HEK293 (cell line): Measurements from ENCODE around the gene PTPN4.

Experiments
- CTCF ChIA-PET: fragments of 350-600 bp; formaldehyde crosslinking; extraction: SDS; loops from one replicate; lab custom pipeline; 2021; ENCODE audit warnings: antibody characterized with exemption; lab: Yijun Ruan, JAX
- POLR2A ChIA-PET: fragments of 300-600 bp; formaldehyde crosslinking; extraction: SDS; loops from one replicate; lab custom pipeline; 2020; ENCODE audit warnings: antibody characterized with exemption, inconsistent platforms; lab: Yijun Ruan, JAX
- H3K27ac ChIP-seq: fragments of 200-500 bp; sonication (Bioruptor generic); 2 replicates; pipeline ENCODE4 v1.5.1; 2014; ENCODE audit warnings: low read depth, low read length, control low read depth, inconsistent platforms; ENCODE audit errors: extremely low read depth
- H3K36me3 ChIP-seq, 2 experiments: fragments of 200-500 bp in 1 of 2; sonication (Bioruptor generic) in 1 of 2; 1 replicate in 1 of 2; 2 replicates in 1 of 2; pipeline ENCODE4 v1.5.1; 2014 to 2017; ENCODE audit warnings: inconsistent platforms in 2 of 2, low read length in 2 of 2; ENCODE audit not compliant: control insufficient read depth in 2 of 2, insufficient read depth in 1 of 2
- H3K4me1 ChIP-seq: fragments of 200-500 bp; sonication (Bioruptor generic); 2 replicates; pipeline ENCODE4 v1.5.1; 2014; ENCODE audit warnings: mild to moderate bottlenecking, low read length, inconsistent platforms; ENCODE audit not compliant: control insufficient read depth, insufficient read depth
- H3K4me3 ChIP-seq: 2 replicates; pipeline ENCODE4 v1.5.1; 2011; ENCODE audit warnings: low read depth, mild to moderate bottlenecking, control low read depth, low read length, moderate library complexity
- H3K9me3 ChIP-seq: fragments of 200-500 bp; sonication (Bioruptor generic); 2 replicates; pipeline ENCODE4 v1.5.1; 2014; ENCODE audit warnings: low read depth, low read length, inconsistent platforms; ENCODE audit not compliant: control insufficient read depth, insufficient read depth
- EGR2 ChIP-seq: fragments of 450-650 bp; formaldehyde crosslinking; IDR thresholded peaks from 2 replicates; pipeline ENCODE4 v1.5.1; 2016; ENCODE audit warnings: low read depth, missing biosample characterization, missing genetic modification characterization
- GLI2 ChIP-seq: fragments of 450-650 bp; formaldehyde crosslinking; IDR thresholded peaks from 2 replicates; pipeline ENCODE4; 2017; ENCODE audit warnings: missing biosample characterization, missing genetic modification characterization, low read depth, borderline replicate concordance
- GLI4 ChIP-seq: fragments of 450-650 bp; formaldehyde crosslinking; IDR thresholded peaks from 2 replicates; pipeline ENCODE4 v1.5.1; 2016; ENCODE audit warnings: missing biosample characterization, missing genetic modification characterization
- KLF1 ChIP-seq: fragments of 450-650 bp; formaldehyde crosslinking; IDR thresholded peaks from 2 replicates; pipeline ENCODE4 v1.5.1; 2016; ENCODE audit warnings: missing biosample characterization, missing genetic modification characterization
- SCRT2 ChIP-seq: fragments of 450-650 bp; formaldehyde crosslinking; IDR thresholded peaks from 2 replicates; pipeline ENCODE4 v1.5.1; 2016; ENCODE audit warnings: missing biosample characterization, missing genetic modification characterization
- ZBTB21 ChIP-seq: fragments of 450-650 bp; formaldehyde crosslinking; IDR thresholded peaks from 2 replicates; pipeline ENCODE4 v1.5.1; 2017; ENCODE audit warnings: missing biosample characterization, missing genetic modification characterization
- ZFHX2 ChIP-seq: fragments of 450-650 bp; formaldehyde crosslinking; conservative IDR thresholded peaks from 2 replicates; pipeline ENCODE4 v1.5.1; 2016; ENCODE audit warnings: missing biosample characterization, missing genetic modification characterization
- ZFP69B ChIP-seq: fragments of 450-650 bp; formaldehyde crosslinking; IDR thresholded peaks from 2 replicates; pipeline ENCODE4 v1.5.1; 2016; ENCODE audit warnings: missing biosample characterization, missing genetic modification characterization
- ZNF112 ChIP-seq: fragments of 450-650 bp; formaldehyde crosslinking; IDR thresholded peaks from 2 replicates; pipeline ENCODE4 v1.5.0; 2017; ENCODE audit warnings: missing biosample characterization, missing genetic modification characterization
- ZNF138 ChIP-seq: fragments of 450-650 bp; formaldehyde crosslinking; IDR thresholded peaks from 2 replicates; pipeline ENCODE4 v1.5.1; 2016; ENCODE audit warnings: missing biosample characterization, missing genetic modification characterization, borderline replicate concordance
- ZNF140 ChIP-seq: fragments of 450-650 bp; formaldehyde crosslinking; IDR thresholded peaks from 2 replicates; pipeline ENCODE4 v1.5.1; 2016; ENCODE audit warnings: missing biosample characterization, missing genetic modification characterization
- ZNF157 ChIP-seq: fragments of 450-650 bp; formaldehyde crosslinking; IDR thresholded peaks from 2 replicates; pipeline ENCODE4 v1.5.1; 2016; ENCODE audit warnings: missing biosample characterization, missing genetic modification characterization
- ZNF221 ChIP-seq: fragments of 450-650 bp; formaldehyde crosslinking; IDR thresholded peaks from 2 replicates; pipeline ENCODE4 v1.5.1; 2017; ENCODE audit warnings: missing biosample characterization, missing genetic modification characterization, borderline replicate concordance
- ZNF239 ChIP-seq: fragments of 450-650 bp; formaldehyde crosslinking; IDR thresholded peaks from 2 replicates; pipeline ENCODE4 v1.5.1; 2016; ENCODE audit warnings: missing biosample characterization, missing genetic modification characterization
- ZNF510 ChIP-seq: fragments of 450-650 bp; formaldehyde crosslinking; IDR thresholded peaks from 2 replicates; pipeline ENCODE4 v1.5.1; 2018; ENCODE audit warnings: mild to moderate bottlenecking, missing genetic modification characterization, missing biosample characterization; ENCODE audit not compliant: insufficient replicate concordance
- ZNF514 ChIP-seq: fragments of 450-650 bp; formaldehyde crosslinking; IDR thresholded peaks from 2 replicates; pipeline ENCODE4 v1.5.1; 2016; ENCODE audit warnings: missing biosample characterization, missing genetic modification characterization
- ZNF561 ChIP-seq: fragments of 450-650 bp; IDR thresholded peaks from 2 replicates; pipeline ENCODE4 v1.5.1; 2018; ENCODE audit warnings: missing biosample characterization, missing genetic modification characterization, borderline replicate concordance
- ZNF571 ChIP-seq: fragments of 450-650 bp; formaldehyde crosslinking; IDR thresholded peaks from 2 replicates; pipeline ENCODE4 v1.5.0; 2017; ENCODE audit warnings: missing biosample characterization, missing genetic modification characterization
- ZNF664 ChIP-seq: fragments of 450-650 bp; formaldehyde crosslinking; IDR thresholded peaks from 2 replicates; pipeline ENCODE4 v1.5.1; 2016; ENCODE audit warnings: missing biosample characterization, missing genetic modification characterization
- ZNF747 ChIP-seq: fragments of 450-650 bp; formaldehyde crosslinking; IDR thresholded peaks from 2 replicates; pipeline ENCODE4 v1.5.1; 2016; ENCODE audit warnings: missing biosample characterization, missing genetic modification characterization
- ZNF76 ChIP-seq: fragments of 450-650 bp; formaldehyde crosslinking; IDR thresholded peaks from 2 replicates; pipeline ENCODE4; 2016; ENCODE audit warnings: low read depth, missing biosample characterization, missing genetic modification characterization, borderline replicate concordance
- ZNF837 ChIP-seq: fragments of 450-650 bp; formaldehyde crosslinking; IDR thresholded peaks from 2 replicates; pipeline ENCODE4 v1.5.1; 2016; ENCODE audit warnings: missing biosample characterization, missing genetic modification characterization
- ZSCAN23 ChIP-seq: fragments of 450-650 bp; formaldehyde crosslinking; IDR thresholded peaks from 2 replicates; pipeline ENCODE4 v1.5.1; 2016; ENCODE audit warnings: missing biosample characterization, missing genetic modification characterization
- TF ChIP-seq, protein P1 (sequence below): fragments of 450-650 bp; formaldehyde crosslinking; IDR thresholded peaks from 2 replicates; pipeline ENCODE4 v1.5.1; 2017; ENCODE audit warnings: missing biosample characterization, missing genetic modification characterization
- TF ChIP-seq, protein P2 (sequence below): fragments of 450-650 bp; formaldehyde crosslinking; IDR thresholded peaks from 2 replicates; pipeline ENCODE4 v1.5.1; 2016; ENCODE audit warnings: missing biosample characterization, missing genetic modification characterization
- TF ChIP-seq, protein P3 (sequence below): fragments of 450-650 bp; formaldehyde crosslinking; IDR thresholded peaks from 2 replicates; pipeline ENCODE4 v1.5.1; 2017; ENCODE audit warnings: missing biosample characterization, missing genetic modification characterization

PTPN4 gene

DNA sequence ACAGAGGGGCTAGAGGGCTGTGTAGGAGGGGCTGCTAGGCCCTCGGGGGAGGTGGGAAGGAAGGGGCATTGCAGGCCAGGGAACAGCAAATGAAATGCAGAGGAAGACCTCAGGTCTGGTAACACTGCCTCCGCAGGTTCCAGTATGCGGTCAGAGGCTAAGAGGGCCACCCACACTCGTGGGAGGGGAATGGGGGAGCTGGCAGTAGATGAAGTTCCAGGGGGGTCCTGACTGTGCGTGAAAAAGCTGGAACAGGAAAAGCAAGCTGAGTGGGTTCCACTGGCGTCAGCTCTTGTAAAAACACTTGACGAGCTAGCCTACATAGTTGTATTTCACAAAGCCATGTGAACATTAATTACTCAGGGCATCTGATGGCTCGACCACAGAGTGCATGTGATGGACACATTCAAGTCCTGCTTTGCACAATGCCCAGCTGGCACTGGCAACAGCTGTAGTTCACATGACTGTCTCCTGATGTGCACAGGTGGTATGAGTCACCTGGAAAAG is 29.0 kb upstream of the PTPN4 start:
- TF ChIP-seq ZNF571 (no peak), ZNF514 (tag by site-specific recombination) (no peak), ZNF112 (no peak), EGR2 (tag by site-specific recombination) (peak; percentile 83), GLI4 (tag by site-specific recombination) (no peak), ZNF76 (no peak), ZFHX2 (peak; percentile 60), ZNF747 (tag by site-specific recombination) (no peak), ZNF239 (tag by site-specific recombination) (no peak), ZBTB21 (tag by site-specific recombination) (no peak), SCRT2 (tag by site-specific recombination) (0 out of 2 replicates have a peak, but pooled peaks have one; percentile 16)
- TF ChIP-seq, protein P1, sequence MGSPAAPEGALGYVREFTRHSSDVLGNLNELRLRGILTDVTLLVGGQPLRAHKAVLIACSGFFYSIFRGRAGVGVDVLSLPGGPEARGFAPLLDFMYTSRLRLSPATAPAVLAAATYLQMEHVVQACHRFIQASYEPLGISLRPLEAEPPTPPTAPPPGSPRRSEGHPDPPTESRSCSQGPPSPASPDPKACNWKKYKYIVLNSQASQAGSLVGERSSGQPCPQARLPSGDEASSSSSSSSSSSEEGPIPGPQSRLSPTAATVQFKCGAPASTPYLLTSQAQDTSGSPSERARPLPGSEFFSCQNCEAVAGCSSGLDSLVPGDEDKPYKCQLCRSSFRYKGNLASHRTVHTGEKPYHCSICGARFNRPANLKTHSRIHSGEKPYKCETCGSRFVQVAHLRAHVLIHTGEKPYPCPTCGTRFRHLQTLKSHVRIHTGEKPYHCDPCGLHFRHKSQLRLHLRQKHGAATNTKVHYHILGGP (tag by site-specific recombination): no peak
- Histone ChIP-seq H3K36me3 (no peaks in the 10 kb centered on the region), H3K4me1 (no peaks in the 10 kb centered on the region), H3K9me3 (no peaks in the 10 kb centered on the region), H3K4me3 (no peak overlapping the region), H3K27ac (no peak overlapping the region)
- ChIA-PET CTCF (no interaction called here), POLR2A (no interaction called here)

DNA sequence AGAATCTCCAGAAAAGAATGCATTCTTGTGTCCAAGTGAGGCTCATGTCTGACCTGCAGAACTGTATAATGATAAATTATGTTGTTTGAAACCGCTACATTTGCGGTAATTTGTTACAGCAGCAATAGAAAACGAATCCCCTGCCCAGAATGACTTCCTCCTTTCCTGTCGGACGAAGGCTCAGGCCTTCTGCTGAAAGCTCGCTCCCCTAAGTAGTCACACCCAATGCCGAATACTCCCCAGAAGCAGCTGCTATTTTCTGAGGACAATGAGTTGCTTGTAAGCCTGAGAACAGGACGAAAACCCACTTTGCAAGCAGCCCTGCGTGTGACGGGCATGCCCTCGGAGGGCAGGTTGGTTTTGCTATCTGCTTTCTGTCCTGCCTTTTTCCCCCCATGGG is 27.7 kb upstream of the PTPN4 start:
- TF ChIP-seq ZNF140 (no peak), ZFHX2 (no peak), ZFP69B (no peak), ZNF221 (tag by site-specific recombination) (no peak), ZSCAN23 (tag by site-specific recombination) (no peak), ZNF510 (tag by site-specific recombination) (no peak), ZNF561 (tag by site-specific recombination) (no peak), ZNF664 (tag by site-specific recombination) (no peak)
- POLR2A ChIA-PET: no interaction called here
- H3K36me3 ChIP-seq: no peaks in the 10 kb centered on the region
- H3K27ac ChIP-seq: no peak overlapping the region
- H3K4me1 ChIP-seq: no peaks in the 10 kb centered on the region
- no peaks in the 10 kb centered on the region for H3K9me3 ChIP-seq
- CTCF ChIA-PET: interaction anchor here (1.3 kb wide), 1 partner anchor 29 kb away, joined by 5 read pairs; no protein-coding TSS in a partner anchor
- no peak overlapping the region for H3K4me3 ChIP-seq

DNA sequence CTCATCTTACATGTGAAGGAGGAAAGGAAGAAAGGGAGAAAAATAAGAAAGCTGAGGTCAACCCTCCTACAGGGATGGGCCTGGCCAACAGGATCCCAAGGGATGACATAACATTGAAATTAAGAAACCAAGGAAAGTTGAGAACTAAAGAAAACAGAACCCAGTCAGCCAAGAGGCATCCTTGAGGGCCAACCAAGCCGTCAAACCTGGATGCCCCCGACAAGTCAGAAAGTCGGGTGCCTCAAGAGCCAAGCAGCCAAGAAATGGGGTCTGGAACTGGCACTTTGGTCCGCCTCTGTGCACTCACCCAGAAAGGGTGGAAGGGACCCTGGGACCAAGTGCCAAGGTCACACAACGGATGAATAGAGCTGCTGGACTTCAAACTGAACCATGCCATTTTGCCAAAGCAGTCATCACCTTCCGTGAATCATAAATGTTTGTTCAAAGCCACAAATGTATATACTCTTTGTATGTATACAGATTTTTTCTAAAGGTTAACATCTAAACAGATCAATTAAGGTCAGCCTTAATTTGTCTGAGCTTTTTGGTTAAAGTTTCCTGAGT is 27.0 kb upstream of the PTPN4 start:
- TF ChIP-seq, protein P2, sequence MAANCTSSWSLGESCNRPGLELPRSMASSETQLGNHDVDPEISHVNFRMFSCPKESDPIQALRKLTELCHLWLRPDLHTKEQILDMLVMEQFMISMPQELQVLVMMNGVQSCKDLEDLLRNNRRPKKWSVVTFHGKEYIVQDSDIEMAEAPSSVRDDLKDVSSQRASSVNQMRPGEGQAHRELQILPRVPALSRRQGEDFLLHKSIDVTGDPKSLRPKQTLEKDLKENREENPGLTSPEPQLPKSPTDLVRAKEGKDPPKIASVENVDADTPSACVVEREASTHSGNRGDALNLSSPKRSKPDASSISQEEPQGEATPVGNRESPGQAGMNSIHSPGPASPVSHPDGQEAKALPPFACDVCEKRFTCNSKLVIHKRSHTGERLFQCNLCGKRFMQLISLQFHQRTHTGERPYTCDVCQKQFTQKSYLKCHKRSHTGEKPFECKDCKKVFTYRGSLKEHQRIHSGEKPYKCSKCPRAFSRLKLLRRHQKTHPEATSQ (tag by site-specific recombination): no peak
- TF ChIP-seq, protein P3, sequence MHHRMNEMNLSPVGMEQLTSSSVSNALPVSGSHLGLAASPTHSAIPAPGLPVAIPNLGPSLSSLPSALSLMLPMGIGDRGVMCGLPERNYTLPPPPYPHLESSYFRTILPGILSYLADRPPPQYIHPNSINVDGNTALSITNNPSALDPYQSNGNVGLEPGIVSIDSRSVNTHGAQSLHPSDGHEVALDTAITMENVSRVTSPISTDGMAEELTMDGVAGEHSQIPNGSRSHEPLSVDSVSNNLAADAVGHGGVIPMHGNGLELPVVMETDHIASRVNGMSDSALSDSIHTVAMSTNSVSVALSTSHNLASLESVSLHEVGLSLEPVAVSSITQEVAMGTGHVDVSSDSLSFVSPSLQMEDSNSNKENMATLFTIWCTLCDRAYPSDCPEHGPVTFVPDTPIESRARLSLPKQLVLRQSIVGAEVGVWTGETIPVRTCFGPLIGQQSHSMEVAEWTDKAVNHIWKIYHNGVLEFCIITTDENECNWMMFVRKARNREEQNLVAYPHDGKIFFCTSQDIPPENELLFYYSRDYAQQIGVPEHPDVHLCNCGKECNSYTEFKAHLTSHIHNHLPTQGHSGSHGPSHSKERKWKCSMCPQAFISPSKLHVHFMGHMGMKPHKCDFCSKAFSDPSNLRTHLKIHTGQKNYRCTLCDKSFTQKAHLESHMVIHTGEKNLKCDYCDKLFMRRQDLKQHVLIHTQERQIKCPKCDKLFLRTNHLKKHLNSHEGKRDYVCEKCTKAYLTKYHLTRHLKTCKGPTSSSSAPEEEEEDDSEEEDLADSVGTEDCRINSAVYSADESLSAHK (tag by site-specific recombination): no peak
- TF ChIP-seq ZNF138 (tag by site-specific recombination) (no peak), ZNF837 (no peak), ZNF157 (tag by site-specific recombination) (no peak), GLI2 (tag by site-specific recombination) (no peak), KLF1 (no peak)
- Histone ChIP-seq H3K27ac (no peak overlapping the region), H3K4me1 (no peaks in the 10 kb centered on the region), H3K36me3 (no peaks in the 10 kb centered on the region), H3K9me3 (no peaks in the 10 kb centered on the region), H3K4me3 (no peak overlapping the region)
- CTCF ChIA-PET: interaction anchor here (1.1 to 1.3 kb wide), 2 partner anchors 8 to 30 kb away, joined by 3 to 5 read pairs; no protein-coding TSS in a partner anchor
- POLR2A ChIA-PET: no interaction called here
